ENCODE results near the gene PAX4.
"Not testable (repeated sequence)": the region's sequence is repeated elsewhere in the genome, so short reads cannot be mapped to it uniquely, and the experiment has no call there.

Gene PAX4

GRCh38 chr7:127585044-127585953, 32.6 kb downstream of the PAX4 start, which contains the start of gene GCC1:
GCC1 (minus strand) TSS chr7:127585596; CDS start chr7:127585182, 414 bp downstream.
- DNase-seq (ENCODE audit: low read depth) = peak; percentile 86

GRCh38 chr7:127584648-127585043, 33.3 kb downstream of the PAX4 start:
- DNase-seq (ENCODE audit: low read depth) = no peak

GRCh38 chr7:127582361-127582760, 35.6 kb downstream of the PAX4 start:
- DNase-seq (ENCODE audit: low read depth) = no peak

GRCh38 chr7:127581716-127582115, 36.2 kb downstream of the PAX4 start:
- DNase-seq (ENCODE audit: low read depth) = no peak

- DNase-seq (ENCODE audit: low read depth) = no peak
Observed at GRCh38 chr7:127580612-127581011, 37.3 kb downstream of the PAX4 start.

- no peak for DNase-seq (ENCODE audit: low read depth)
Observed at GRCh38 chr7:127578711-127579275, 39.1 kb downstream of the PAX4 start.

GRCh38 chr7:127578036-127578684, 39.8 kb downstream of the PAX4 start:
- DNase-seq (ENCODE audit: low read depth) = no peak

GRCh38 chr7:127571741-127572505, 46.0 kb downstream of the PAX4 start:
- no peak for DNase-seq (ENCODE audit: low read depth)

GRCh38 chr7:127568034-127568433, 49.9 kb downstream of the PAX4 start:
- DNase-seq (ENCODE audit: low read depth) = not testable (repeated sequence)

- no peak for DNase-seq (ENCODE audit: low read depth)
Observed at GRCh38 chr7:127566242-127566641, 51.7 kb downstream of the PAX4 start.
